ENCODE measurements around the gene ID1. TPM values are rescaled to one million over a fixed set of nuclear protein-coding genes. Genes with fewer than 3 reads are reported as not detected.

Gene ID1
- polyA plus RNA-seq, 2 of the 4 experiments (the other 2 are of a cell fraction): 237 to 432 TPM

GRCh38 chr20:31638317-31638716 is 33.2 kb downstream of the ID1 start:
- H3K4me3 ChIP-seq: no peak overlapping the region
- WGBS (ENCODE audit: missing lambda C conversion rate): 90% methylated on average over 2 of the region's 4 CpGs
- no peaks in the 10 kb centered on the region for H3K9me3 ChIP-seq
- H3K27ac ChIP-seq: no peak overlapping the region
- H3K4me1 ChIP-seq: no peaks in the 10 kb centered on the region
- no peak overlapping the region for H3K4me2 ChIP-seq
- no peak for ATAC-seq
- ChIA-PET CTCF (interaction anchor here (1.3 to 14.5 kb wide), 4 partner anchors 26 to 85 kb away, joined by 3 to 197 read pairs (median 8); partner anchors contain the start of gene BCL2L1), POLR2A (no interaction called here)
- no peak for DNase-seq (ENCODE audit: low read depth in 1 of 2, low spot score in 1 of 2)
- TF ChIP-seq KDM1A (IDR thresholded peaks at IDR 0.05; ENCODE audit: low read depth): no peak
- TF ChIP-seq TP53 (CRISPR knock-in tag; IDR thresholded peaks at IDR 0.05): no peak
- TF ChIP-seq MYC (IDR thresholded peaks at IDR 0.05; ENCODE audit: borderline replicate concordance, low read length): no peak
- TF ChIP-seq CHD4 (IDR thresholded peaks at IDR 0.05; ENCODE audit: borderline replicate concordance): no peak
- no peak for TF ChIP-seq TFCP2L1 (CRISPR knock-in tag; IDR thresholded peaks at IDR 0.05)
- TF ChIP-seq ELK1 (IDR thresholded peaks at IDR 0.05; ENCODE audit: low read depth, low read length): no peak
- TF ChIP-seq RNF2 (IDR thresholded peaks at IDR 0.05; ENCODE audit: borderline replicate concordance, low read depth): no peak
- no peak for TF ChIP-seq ZC3H11A (IDR thresholded peaks at IDR 0.05)
- TF ChIP-seq KDM5A (IDR thresholded peaks at IDR 0.05): no peak
- no peak for TF ChIP-seq SMC3 (IDR thresholded peaks at IDR 0.05)
- TF ChIP-seq RCOR1 (IDR thresholded peaks at IDR 0.05; ENCODE audit: low read depth, low read length): no peak
- TF ChIP-seq CTCF (IDR thresholded peaks at IDR 0.05): no peak
- TF ChIP-seq ZNF302 (CRISPR knock-in tag; IDR thresholded peaks at IDR 0.05): no peak
- no peak for TF ChIP-seq POLR2AphosphoS2 (conservative IDR thresholded peaks at IDR 0.05; ENCODE audit: low read length)
- FAIRE-seq: no peak

GRCh38 chr20:31638816-31639215 is 33.7 kb downstream of the ID1 start:
- TF ChIP-seq TP53 (CRISPR knock-in tag; IDR thresholded peaks at IDR 0.05) (no peak), HOXA7 (CRISPR knock-in tag; IDR thresholded peaks at IDR 0.05) (no peak), POLR2A (IDR thresholded peaks at IDR 0.05; ENCODE audit: low read length) (no peak), CHD4 (IDR thresholded peaks at IDR 0.05; ENCODE audit: borderline replicate concordance) (no peak), ZSCAN20 (CRISPR knock-in tag; IDR thresholded peaks at IDR 0.05) (no peak)
- CTCF ChIA-PET: interaction anchor here (1.3 to 14.5 kb wide), 6 partner anchors 21 to 85 kb away, joined by 3 to 197 read pairs (median 8); partner anchors contain the start of gene BCL2L1
- WGBS (ENCODE audit: missing lambda C conversion rate): 46% methylated on average over 4 of the region's 4 CpGs
- no peak for FAIRE-seq
- DNase-seq (ENCODE audit: low read depth in 1 of 2, low spot score in 1 of 2): no peak
- POLR2A ChIA-PET: no interaction called here
- ATAC-seq: no peak
- Histone ChIP-seq H3K4me2 (no peak overlapping the region), H3K9me3 (no peaks in the 10 kb centered on the region), H3K4me1 (no peaks in the 10 kb centered on the region), H3K27ac (0 out of 6 replicates have a peak overlapping the region, but pooled peaks of 1 of the 2 experiments have one; percentile 21), H3K4me3 (no peak overlapping the region)

- ATAC-seq: no peak; a peak in 3 of 6 replicates
- Histone ChIP-seq H3K27ac (no peak overlapping the region), H3K4me3 (no peak overlapping the region), H3K4me1 (no peaks in the 10 kb centered on the region), H3K9me3 (no peaks in the 10 kb centered on the region), H3K4me2 (no peak overlapping the region)
- DNase-seq (ENCODE audit: low read depth in 1 of 2, low spot score in 1 of 2): no peak
- CTCF ChIA-PET: interaction anchor here (1.5 to 14.5 kb wide), 6 partner anchors 7 to 83 kb away, joined by 4 to 197 read pairs (median 8); partner anchors contain the start of gene BCL2L1
- no peak for TF ChIP-seq HES2 (IDR thresholded peaks at IDR 0.05)
- TF ChIP-seq ZFP36 (IDR thresholded peaks at IDR 0.05; ENCODE audit: borderline replicate concordance, partially characterized antibody): peak; percentile 27
- no peak for FAIRE-seq
- WGBS (ENCODE audit: missing lambda C conversion rate): 28% methylated on average over 3 of the region's 3 CpGs
- POLR2A ChIA-PET: no interaction called here
Measured at GRCh38 chr20:31640259-31640658, 35.2 kb downstream of the ID1 start.

Measured in A549 (cell line).